Measurements from ENCODE around the gene ANXA11.
"Not testable (repeated sequence)": the region's sequence is repeated elsewhere in the genome, so short reads cannot be mapped to it uniquely, and the experiment has no call there.

The ANXA11 gene

GRCh38 chr10:80140251-80140650, 65.1 kb downstream of the ANXA11 start:
- no peak for FAIRE-seq
- no peak for TF ChIP-seq POLR2A (IDR thresholded peaks at IDR 0.05; ENCODE audit: low read depth, low read length)
- DNase-seq (ENCODE audit: insufficient read length, low spot score) = no peak

- TF ChIP-seq POLR2A (IDR thresholded peaks at IDR 0.05; ENCODE audit: low read depth, low read length) = no peak
- DNase-seq (ENCODE audit: insufficient read length, low spot score) = no peak
- no peak for FAIRE-seq
Observed at GRCh38 chr10:80139265-80139664, 66.1 kb downstream of the ANXA11 start.

GRCh38 chr10:80137920-80138319, 67.4 kb downstream of the ANXA11 start:
- DNase-seq (ENCODE audit: insufficient read length, low spot score) = no peak
- FAIRE-seq = no peak
- TF ChIP-seq POLR2A (IDR thresholded peaks at IDR 0.05; ENCODE audit: low read depth, low read length) = no peak

DNA sequence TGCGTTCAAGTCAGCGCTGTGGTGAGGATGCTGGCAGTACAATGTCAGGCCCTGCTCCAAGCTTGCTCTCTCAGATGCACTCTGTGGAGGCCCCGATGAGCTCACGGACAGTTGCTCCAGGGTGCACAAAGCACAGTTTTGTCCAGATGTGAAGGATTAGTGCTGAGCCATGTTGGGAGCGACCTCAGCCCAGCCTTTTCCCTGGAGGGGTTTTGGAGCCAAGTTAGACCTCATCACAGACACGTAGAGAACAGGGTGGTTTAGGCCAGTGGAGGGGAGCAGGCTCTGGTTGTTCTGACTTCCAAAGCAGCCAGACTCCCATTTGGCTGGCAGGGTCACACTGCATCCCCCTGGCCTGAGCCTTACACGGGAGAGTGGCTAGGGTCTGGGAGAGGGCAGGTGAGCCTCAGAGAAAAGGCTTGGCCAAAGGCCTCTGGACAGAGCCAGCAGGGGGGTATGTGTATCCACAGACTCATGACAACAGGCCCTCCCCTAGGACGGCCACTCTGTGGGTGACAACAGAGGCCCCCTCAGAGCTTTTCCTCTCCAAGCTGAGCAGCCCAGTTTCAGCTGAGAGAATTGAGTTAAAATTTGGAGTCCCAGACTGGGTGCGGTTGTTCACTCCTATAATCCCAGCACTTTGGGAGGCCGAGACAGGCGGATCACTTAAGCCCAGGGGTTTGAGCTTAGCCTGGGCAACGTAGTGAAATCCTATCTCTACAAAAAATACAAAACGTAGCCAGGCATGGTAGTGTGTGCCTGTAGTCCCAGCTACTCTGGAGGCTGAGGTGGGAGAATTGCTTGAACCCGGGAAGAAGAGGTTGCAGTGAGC, 68.1 kb downstream of the ANXA11 start:
- TF ChIP-seq POLR2A (IDR thresholded peaks at IDR 0.05; ENCODE audit: low read depth, low read length) = no peak
- no peak for FAIRE-seq
- DNase-seq (ENCODE audit: insufficient read length, low spot score) = no peak

DNA sequence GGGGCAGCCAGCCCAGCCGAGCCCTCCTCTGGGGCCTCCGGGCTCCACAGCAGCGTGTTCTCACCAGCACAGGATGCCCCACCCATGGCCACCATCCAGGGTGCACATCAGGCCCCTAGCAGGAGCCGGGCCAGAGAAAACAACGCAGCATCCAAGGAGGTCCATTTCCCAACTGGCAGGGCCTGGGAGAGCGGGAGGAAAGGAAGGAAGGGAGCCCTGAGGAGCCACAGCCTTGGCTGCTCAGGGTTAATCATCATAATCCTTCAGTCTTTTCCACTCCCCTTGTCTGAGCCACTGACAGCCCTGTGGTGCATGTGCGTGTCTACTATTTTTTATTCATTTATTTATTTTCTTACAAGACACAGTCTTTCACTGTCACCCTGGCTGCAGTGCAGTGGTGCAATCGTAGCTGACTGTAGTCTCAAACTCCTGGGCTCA, 69.2 kb downstream of the ANXA11 start:
- TF ChIP-seq POLR2A (IDR thresholded peaks at IDR 0.05; ENCODE audit: low read depth, low read length) = no peak
- DNase-seq (ENCODE audit: insufficient read length, low spot score) = peak; percentile 75
- FAIRE-seq = no peak

DNA sequence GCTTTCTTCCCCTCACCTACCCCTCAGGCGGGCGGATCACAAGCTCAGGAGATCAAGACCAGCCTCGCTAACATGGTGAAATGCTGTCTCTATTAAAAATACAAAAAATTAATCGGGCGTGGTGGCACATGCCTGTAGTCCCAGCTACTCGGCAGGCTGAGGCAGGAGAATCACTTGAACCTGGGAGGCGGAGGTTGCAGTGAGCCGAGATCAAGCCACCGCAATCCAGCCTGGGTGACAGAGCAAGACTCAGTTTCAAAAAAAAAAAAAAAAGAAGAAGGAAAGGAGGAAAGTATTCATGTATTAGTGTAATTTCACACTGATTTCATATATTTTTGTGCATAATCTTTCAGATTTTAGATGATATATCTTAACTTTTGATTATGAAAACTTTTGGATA, 71.7 kb downstream of the ANXA11 start:
- not testable (repeated sequence) for DNase-seq (ENCODE audit: insufficient read length, low spot score); FAIRE-seq

GRCh38 chr10:80133206-80133605, 72.1 kb downstream of the ANXA11 start:
- FAIRE-seq (no peak), DNase-seq (ENCODE audit: insufficient read length, low spot score) (no peak)
- TF ChIP-seq POLR2A (IDR thresholded peaks at IDR 0.05; ENCODE audit: low read depth, low read length) = no peak

DNA sequence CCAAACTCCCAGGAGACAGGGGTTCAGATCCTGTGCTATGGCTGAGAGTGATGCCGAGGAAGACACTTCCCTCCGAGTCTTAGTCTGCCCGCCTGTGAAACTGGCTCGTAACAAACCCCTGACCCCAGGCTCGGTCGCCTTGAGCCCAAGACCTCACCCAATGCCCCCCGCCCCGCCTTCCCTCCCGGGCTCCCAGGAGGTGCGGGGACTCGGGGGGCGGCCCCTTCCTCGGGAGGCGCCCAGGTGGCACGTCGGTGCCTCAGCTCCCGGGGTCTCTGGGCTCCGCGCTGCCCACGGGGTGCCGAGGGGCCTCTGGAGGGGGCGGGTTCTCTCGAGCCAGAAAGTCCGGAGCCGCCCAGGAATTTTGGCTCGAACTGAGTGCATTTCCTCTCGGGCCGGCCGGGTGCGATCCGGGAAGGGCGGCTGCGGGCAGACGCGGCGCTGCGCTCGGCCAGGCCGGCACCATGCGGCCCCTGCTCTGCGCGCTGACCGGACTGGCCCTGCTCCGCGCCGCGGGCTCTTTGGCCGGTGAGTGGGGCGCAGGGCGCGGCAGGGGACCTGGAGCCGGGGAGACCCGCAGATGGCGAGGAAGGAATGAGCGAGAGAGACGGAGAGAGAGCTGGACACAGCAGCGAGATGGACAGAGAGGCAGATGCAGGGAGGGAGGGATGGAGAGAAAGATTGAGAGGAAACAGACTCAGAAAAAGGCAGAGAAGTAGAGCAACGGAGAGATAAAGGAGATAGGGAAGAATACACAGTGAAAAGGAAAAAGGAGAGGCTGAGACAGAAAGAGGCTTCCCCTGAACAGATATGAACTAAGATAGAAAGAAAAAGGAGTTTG, 72.8 kb downstream of the ANXA11 start, which contains the start of gene PLAC9:
PLAC9 (plus strand) TSS at position 432 of the 841 bp plus-strand sequence; CDS start at position 465, 33 bp downstream.
- TF ChIP-seq POLR2A (IDR thresholded peaks at IDR 0.05; ENCODE audit: low read depth, low read length) = no peak
- FAIRE-seq = no peak
- no peak for DNase-seq (ENCODE audit: insufficient read length, low spot score)

GRCh38 chr10:80131499-80131901, 73.8 kb downstream of the ANXA11 start:
- FAIRE-seq (no peak), DNase-seq (ENCODE audit: insufficient read length, low spot score) (no peak)
- TF ChIP-seq POLR2A (IDR thresholded peaks at IDR 0.05; ENCODE audit: low read depth, low read length) = no peak

DNA sequence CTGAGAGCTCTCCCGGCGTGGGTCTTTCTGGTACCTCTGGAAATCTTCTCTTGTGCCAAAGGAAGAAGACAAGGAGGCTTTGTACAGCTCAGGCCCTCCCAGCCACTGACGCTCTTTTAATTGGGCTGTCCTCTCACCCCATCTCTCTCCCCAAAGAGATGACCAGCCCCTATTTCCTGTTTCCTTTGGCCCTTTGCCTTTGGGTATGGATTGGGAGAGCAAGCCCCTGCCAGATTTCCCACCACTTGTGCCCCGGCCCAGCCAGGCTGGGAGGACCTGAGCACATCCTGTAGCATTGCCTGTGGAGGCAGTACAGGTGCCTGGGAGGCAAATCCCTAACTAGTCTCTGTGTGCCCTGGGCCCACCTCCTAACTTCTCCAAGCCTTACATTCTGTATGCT, 78.5 kb downstream of the ANXA11 start:
- DNase-seq (ENCODE audit: insufficient read length, low spot score) = no peak
- FAIRE-seq = no peak
- TF ChIP-seq POLR2A (IDR thresholded peaks at IDR 0.05; ENCODE audit: low read depth, low read length) = no peak

DNA sequence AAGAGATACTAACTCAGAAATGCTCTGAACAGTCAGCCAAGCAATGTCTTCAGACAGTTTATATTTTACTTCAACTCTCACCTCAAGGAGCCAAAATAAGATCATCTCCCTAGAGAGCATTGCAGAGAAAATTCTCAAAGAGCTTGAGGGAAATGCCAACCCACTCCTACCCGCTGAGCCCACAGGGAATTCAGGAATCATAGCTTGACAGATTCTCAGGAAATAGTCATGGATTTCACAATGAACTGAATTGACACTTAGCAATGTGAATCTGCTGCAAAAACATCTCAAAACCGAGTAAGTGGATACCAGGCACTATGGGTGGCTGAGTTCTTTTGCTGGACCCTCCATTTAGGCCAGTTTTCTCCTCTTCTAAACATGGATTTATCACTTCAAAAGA, 82.6 kb downstream of the ANXA11 start:
- no peak for TF ChIP-seq POLR2A (IDR thresholded peaks at IDR 0.05; ENCODE audit: low read depth, low read length)
- FAIRE-seq (no peak), DNase-seq (ENCODE audit: insufficient read length, low spot score) (no peak)

GRCh38 chr10:80122110-80122710, 83.1 kb downstream of the ANXA11 start:
- FAIRE-seq = no peak
- TF ChIP-seq POLR2A (IDR thresholded peaks at IDR 0.05; ENCODE audit: low read depth, low read length) = no peak

GRCh38 chr10:80118669-80119068, 86.7 kb downstream of the ANXA11 start:
- DNase-seq (ENCODE audit: insufficient read length, low spot score) (no peak), FAIRE-seq (no peak)
- no peak for TF ChIP-seq POLR2A (IDR thresholded peaks at IDR 0.05; ENCODE audit: low read depth, low read length)

More at GRCh38 chr10:80122110-80122710, 83.1 kb downstream of the ANXA11 start:
- DNase-seq (ENCODE audit: insufficient read length, low spot score) = no peak

DNA sequence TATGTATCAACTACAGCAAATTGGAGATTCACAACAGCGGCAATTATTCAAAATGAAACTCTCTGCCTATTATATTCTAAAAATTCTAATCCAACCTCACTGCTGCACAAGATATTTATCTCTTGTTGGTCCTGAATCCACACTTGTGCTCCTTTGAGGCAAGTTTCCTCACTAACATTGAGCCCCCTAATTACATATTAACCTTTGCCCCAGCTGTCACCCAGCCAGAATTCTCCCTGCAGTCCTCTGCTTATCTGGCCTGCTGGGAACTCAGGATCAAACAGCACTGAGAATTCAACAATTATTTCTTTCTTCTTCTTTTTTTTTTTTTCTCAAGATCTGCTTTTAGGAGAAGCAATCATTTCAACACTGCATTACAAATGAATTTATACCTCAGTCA, 94.4 kb downstream of the ANXA11 start:
- DNase-seq (ENCODE audit: insufficient read length, low spot score) (no peak), FAIRE-seq (no peak)
- no peak for TF ChIP-seq POLR2A (IDR thresholded peaks at IDR 0.05; ENCODE audit: low read depth, low read length)

All from H54 (cell line).